ENCODE results near the gene CALR. TPM values are rescaled to one million over a fixed set of nuclear protein-coding genes. Genes with fewer than 3 reads are reported as not detected.

The CALR gene
- polyA plus RNA-seq, 10 donors: 322 to 587 (median 412) TPM

DNA sequence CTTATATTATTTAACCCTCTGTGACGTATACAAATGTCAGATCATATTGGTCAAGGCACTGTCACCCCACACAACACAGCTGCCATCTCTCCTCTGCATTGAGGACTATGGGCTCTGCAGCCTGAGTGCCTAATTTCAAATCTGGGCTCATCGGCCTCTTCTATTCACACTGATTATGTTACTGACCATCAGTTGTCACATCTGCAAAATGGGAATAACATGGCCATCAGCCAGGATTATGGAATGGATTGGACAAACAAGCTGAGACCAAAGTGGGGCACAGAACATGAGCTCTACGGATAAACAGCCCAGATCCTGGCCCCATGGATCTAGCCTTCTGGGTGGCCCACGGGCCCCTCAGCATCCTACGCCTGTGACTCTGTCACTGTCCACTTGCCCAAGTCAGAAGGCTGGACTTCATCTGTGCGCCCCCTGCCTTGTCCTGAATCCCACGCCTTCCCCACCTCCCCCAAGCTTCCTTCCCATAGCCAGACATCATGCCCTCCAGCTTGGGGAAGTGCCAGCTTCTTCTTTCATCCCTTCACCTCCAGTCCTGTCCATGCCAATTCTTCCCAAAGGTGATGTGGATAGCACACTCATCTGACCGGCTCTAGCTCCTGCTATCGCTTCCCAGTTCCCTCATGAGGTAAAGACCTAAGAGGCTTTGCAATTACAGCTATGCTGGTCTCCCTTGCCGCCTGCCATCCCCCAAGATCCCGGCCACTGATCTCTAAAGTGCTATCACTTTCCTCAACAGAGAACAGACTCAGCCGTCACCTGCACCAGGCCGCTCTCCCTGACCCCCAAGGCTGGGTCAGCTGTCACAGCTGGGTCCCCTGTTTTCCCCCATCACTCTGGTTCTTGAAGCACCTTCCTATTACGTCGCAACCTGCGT lies 5.8 kb upstream of the CALR start:
- no peak for DNase-seq

DNA sequence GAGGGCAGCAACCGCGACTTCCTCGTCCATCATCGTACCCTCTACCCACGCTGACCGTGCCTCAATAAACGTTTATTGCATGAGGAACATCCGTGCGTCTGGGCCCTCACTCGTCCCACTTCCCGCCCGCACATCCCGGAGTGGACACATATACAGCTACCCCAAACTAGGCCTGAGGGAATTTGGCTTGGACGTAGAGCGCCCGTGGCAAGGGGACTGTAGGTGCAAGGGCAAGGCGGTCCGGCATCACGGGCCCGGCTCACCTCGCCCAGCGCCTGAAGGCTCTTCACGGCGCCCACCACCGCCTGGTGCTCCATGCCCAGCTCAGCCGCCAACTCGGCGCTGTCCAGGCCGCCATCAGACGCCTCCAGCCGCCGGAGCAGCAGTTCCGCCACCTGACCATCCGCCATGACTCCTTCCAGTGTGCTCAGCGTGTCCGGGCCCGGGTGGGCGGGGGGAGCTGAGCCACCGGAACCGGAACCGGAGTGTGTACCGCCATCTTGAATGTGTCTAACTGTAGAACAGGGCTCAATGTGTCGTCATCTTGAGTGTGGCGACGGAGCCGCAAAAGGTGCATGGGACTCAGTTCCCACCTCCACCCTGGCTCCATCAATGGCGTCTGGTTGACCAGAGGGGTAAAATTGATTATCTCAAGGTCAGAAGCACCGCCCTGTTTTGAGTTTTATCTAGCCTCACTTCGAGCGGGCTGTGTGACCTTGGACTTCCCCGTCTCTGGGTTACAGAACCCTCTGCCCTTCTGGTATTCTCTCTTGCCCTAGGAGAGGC lies 4.9 kb upstream of the CALR start, which contains the start of gene FARSA:
Gene FARSA (minus strand): TSS at position 425 of the 786 bp plus-strand sequence. CDS start 15 bp downstream, at position 410.
- peak; percentile 91 to 96 (median 93) for DNase-seq

DNA sequence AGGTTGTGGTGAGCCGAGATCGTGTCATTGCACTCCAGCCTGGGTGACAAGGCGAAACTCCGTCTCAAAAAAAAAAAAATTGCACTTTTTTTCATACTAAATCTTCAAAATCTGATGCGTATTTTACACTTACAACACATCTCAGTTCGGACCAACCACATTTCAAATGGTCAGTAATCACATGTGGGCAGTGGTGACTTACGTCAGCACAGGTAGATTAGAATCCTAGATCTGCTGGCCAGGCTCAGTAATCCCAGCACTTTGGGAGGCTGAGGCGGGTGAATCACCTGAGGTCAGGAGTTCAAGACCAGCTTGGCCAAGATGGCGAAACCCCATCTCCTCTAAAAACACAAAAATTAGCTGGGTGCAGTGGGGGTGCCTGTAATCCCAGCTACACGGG lies 3.3 kb upstream of the CALR start:
- no peak for DNase-seq

DNA sequence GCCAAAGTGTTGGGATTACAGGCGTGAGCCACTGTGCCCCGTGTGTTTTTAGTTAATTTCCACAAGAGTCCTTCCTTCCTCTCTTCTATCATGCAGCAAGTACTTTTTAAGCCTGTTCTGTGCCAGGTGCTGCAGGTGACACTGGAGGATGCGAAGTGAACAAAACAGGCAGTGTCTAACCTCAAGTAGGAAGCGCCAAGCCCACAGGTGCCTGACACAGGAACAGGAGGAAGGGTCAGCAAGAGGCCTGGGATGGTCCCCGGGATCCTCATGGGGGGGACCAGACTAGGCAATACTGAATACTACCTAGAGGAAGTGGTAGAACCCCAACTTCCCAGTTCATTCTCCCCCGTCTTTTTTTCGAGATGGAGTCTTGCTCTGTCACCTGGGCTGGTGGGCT lies 1.8 kb upstream of the CALR start:
- DNase-seq: no peak

DNA sequence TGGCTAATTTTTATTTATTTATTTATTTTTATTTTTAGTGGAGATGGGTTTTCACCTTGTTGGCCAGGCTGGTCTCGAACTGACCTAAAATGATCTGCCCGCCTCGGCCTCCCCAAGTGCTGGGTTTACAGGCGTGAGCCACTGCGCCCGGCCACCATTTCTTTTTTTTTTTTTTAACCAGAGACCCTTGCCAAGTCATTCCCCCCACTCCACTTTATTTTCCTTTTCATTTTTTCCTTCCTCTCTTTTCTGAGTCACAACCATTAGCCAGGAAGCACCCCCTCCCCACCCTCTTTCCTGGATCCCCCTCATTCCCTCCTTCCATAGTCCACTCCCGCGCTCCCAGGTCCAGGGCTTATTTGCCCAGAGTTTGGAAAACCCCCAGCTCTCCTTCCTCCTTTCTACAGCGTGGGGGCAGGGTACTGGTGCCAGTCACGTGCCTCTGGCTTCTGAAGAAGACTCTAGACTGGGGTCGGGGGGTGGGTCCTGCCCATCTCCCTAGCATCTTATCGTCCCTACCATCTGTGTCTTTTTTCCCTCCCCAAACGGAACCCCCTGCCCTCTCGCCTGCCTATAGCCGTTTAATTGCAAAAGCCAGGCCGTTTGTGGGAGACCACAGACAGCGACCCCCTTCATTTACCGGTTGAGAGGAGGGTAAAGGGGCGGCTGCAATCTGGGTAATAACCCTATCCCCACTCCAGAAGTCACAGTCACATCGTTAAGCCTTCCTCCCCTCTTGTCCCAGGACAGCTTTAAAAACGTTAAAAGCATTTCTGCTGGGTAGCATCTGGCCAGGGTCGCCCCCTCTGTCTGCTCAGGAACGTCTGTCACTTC lies 1.1 kb upstream of the CALR start:
- DNase-seq: peak in 1 of 3 donors; percentile 45

DNA sequence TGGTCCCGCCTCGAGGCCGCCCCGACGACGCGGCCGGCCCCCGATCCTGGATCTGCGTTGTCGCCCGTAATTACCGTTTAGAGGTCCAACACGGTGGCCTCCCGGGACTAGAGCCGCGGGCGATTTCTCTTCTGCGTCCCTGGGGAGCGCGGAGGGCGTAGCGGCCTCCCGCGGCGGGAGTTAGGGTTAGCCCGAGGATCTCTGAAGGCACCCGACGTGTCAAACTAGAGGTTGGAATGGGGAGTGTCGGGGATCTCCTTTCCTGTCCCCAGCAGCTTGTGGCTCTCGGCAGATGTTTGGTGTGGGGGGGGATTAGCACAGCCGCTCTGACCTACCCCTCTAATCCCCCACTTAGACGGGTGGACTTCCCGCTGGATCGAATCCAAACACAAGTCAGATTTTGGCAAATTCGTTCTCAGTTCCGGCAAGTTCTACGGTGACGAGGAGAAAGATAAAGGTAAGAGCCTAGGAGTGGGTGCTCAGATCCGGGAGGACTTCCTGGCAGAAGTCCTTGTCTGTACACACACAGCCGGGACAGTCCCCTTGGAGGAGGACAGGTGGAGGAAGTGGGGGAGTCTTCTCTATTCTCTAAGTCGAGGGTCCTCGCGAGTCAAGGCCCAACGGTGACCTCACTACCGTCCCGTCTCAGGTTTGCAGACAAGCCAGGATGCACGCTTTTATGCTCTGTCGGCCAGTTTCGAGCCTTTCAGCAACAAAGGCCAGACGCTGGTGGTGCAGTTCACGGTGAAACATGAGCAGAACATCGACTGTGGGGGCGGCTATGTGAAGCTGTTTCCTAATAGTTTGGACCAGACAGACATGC lies 581 bp downstream of the CALR start:
- peak in 2 of 3 donors; percentile 33 to 61 for DNase-seq

DNA sequence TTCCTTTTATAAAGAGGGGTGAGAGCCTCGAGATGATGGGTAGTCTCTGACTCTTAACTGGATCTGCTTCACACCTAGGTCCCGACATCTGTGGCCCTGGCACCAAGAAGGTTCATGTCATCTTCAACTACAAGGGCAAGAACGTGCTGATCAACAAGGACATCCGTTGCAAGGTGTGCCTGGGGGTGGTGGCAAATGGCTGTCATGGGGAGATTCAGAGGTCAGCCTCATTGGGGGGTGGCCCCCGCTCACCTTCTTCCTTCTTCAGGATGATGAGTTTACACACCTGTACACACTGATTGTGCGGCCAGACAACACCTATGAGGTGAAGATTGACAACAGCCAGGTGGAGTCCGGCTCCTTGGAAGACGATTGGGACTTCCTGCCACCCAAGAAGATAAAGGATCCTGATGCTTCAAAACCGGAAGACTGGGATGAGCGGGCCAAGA lies 1.6 kb downstream of the CALR start:
- no peak for DNase-seq

DNA sequence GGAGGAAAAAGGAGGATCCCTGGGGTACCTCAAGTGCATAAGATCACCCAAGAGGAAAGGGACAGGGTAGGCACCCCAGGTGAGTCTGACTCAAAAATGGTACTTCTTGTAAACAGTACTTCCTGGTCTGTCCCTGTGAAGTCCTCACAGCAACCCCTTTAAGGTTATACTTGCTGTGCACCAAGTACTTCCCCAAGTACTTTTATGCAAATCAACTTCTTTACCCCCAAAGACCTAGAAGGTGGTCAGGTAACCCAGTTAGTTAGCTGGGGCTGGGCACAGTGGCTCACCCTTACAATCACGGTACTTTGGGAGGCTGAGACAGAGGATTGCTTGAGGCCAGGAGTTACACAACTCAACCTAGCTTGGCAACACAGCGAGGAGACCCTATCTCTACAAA lies 2.5 kb downstream of the CALR start:
- no peak for DNase-seq

DNA sequence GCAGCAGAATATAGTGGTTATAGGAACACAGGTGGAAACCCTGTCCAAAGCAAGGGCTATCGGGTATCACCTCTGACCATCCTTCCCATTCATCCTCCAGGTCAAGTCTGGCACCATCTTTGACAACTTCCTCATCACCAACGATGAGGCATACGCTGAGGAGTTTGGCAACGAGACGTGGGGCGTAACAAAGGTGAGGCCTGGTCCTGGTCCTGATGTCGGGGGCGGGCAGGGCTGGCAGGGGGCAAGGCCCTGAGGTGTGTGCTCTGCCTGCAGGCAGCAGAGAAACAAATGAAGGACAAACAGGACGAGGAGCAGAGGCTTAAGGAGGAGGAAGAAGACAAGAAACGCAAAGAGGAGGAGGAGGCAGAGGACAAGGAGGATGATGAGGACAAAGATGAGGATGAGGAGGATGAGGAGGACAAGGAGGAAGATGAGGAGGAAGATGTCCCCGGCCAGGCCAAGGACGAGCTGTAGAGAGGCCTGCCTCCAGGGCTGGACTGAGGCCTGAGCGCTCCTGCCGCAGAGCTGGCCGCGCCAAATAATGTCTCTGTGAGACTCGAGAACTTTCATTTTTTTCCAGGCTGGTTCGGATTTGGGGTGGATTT lies 5.1 kb downstream of the CALR start:
- no peak for DNase-seq

DNA sequence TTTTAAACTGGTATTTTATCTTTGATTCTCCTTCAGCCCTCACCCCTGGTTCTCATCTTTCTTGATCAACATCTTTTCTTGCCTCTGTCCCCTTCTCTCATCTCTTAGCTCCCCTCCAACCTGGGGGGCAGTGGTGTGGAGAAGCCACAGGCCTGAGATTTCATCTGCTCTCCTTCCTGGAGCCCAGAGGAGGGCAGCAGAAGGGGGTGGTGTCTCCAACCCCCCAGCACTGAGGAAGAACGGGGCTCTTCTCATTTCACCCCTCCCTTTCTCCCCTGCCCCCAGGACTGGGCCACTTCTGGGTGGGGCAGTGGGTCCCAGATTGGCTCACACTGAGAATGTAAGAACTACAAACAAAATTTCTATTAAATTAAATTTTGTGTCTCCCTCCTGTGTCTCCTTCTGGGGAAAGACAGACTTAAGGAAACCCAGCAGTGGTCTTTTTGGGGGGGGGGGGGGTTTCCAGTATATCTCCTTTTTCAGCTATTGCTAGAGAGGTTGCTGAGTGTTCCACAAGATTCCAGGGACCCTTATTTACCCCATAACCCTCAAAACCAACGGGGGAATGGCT lies 5.8 kb downstream of the CALR start:
- DNase-seq: no peak

DNA sequence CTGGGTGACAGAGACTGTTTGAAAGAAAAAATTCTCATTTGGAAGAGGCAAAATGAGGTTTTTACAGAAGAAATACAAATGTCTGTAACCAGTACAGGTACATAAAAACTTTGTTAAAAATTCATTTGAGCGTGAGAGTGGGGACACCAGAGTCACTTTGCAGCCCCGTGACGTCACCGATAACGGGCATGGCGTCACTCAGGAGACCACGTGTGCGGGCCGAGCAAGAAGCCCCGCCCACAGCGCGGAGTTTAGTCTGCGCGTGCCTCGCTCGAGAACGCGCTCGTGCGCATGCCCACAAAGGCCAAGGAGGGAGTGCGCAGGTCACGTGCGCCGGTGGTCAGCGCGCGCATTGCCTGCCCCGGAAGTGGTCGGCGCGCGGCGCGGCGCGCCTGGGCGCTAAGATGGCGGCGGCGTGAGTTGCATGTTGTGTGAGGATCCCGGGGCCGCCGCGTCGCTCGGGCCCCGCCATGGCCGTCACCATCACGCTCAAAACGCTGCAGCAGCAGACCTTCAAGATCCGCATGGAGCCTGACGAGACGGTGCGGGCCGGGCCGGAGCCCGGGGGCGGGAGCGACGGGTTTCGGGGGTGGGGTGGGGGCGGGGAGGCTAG lies 7.2 kb downstream of the CALR start, which contains the start of gene RAD23A:
Gene RAD23A (plus strand): TSS at position 384 of the 613 bp plus-strand sequence. CDS start 87 bp downstream, at position 471.
- peak; percentile 99 to 100 (median 99) for DNase-seq

DNA sequence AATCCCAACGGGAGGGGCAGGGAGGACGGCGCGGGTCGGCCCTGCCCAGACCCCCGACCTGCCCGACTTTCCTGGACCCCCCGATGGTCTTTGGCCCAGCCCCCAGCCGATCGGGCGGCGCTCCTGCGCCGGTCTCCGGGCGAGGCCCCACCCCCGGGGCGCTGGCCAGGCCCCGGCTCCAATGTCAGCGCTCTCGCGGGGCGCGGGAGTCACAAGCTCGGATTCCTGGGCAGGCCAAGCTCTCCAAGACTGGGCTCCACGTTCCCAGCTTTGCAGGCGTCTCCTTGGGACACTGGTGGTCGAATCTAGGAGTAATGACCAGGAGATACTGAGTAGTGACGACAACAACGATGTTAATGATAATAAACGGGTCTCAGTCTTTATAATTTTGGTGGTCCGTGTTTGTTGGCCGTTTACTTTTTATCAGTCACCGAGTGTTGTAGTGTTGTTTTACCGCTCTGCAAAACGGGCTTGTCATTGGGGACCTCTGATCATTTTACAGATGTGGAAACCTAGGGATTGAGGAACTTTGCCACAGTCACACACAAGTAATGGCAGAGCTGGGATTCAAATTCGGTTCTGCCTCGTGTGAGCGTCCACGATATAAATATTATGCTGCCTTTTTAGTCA lies 7.8 kb downstream of the CALR start:
- peak; percentile 73 to 90 (median 85) for DNase-seq

DNA sequence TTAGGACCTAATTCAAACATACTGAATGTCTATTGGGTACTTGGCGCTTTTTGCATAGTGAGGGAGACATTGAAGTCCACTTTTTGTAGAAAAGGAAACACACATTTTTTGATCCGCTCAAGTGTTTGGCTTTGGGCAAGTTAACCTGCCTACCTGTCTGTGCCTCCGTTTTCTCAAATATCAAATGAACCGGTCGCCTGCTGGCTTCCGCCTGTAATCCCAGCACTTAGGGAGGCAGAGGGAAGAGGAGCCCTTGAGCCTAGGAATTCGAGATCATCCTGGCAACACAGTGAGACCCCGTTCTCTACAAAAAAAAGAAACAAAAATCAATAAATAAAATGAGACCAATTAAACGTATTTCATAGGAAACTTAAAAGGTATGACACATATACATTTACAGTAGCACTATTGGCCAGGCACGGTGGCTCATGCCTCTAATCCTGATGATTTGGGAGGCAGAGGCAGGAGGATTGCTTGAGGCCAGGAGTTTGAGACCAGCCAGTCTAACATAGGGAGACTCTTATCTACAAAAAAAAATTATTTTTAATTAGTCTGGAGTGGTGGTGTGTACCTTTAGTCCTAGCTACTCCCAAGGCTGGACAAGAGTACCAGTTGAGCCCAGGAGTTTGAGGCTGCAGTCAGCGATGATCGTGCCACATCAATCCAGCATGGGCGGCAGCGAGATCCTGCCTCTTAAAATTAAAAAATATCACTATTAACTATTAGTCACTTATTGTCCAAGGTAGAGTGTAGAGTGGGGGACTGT lies 8.5 kb downstream of the CALR start:
- DNase-seq: no peak

DNA sequence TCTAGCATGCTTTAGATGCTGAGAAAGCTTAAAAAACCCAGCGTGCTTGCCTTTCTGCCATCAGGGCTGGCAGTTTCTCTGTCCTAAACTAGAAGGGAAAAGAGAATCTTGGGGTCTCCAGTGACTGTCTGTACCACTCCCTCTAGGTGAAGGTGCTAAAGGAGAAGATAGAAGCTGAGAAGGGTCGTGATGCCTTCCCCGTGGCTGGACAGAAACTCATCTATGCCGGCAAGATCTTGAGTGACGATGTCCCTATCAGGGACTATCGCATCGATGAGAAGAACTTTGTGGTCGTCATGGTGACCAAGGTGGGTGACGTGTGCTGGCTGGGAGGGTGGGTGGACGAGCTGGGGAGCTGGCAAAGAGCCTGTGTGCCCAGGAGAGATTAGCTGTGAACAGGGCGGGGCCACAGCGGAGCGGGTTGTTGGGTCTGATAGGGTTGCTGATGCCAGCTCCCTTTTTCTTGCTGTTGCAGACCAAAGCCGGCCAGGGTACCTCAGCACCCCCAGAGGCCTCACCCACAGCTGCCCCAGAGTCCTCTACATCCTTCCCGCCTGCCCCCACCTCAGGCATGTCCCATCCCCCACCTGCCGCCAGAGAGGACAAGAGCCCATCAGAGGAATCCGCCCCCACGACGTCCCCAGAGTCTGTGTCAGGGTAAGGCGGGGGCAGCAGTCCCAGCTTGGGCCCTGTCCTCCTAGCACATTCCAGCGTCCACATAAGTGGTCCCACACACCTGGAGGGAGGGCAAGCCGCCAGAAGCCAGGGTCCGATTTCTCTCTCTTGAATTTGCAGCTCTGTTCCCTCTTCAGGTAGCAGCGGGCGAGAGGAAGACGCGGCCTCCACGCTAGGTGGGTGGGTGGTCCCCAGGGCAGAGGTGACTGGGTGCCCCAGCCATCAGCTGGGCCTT lies 9.5 kb downstream of the CALR start:
- DNase-seq: no peak

DNA sequence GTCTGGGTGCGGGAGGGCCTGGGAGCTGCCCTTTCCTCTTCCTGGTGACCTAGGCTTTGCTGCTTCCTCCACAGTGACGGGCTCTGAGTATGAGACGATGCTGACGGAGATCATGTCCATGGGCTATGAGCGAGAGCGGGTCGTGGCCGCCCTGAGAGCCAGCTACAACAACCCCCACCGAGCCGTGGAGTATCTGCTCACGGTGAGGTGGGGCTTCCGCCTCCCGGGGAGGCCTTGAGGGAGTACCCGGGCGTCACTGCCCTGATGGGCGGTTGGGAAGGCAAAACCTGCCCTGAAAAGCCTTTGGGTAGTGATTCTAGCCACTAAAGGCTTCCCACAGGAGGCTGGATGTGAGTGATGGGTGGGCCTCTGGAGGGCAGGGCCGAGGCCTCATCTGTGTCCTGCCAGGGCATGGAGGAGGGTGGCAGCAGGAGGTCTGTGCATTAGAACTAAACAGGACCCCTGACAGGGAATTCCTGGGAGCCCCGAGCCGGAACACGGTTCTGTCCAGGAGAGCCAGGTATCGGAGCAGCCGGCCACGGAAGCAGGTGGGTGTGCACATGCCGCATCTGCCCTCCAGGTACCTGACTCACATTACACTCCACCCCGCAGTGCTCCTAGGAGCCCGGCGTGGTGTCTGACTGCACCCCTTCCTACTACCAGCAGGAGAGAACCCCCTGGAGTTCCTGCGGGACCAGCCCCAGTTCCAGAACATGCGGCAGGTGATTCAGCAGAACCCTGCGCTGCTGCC lies 10.4 kb downstream of the CALR start:
- no peak for DNase-seq
